Smooth muscle cell (in vitro differentiated cells): Measurements from ENCODE around the gene SND1. TPM values are rescaled to one million over a fixed set of nuclear protein-coding genes. Genes with fewer than 3 reads are reported as not detected.
A peak's percentile ranks its signal among the peaks of the same experiment; 100 is the strongest.

Source experiments
- DNase-seq: peaks from one replicate; lab custom pipeline; 2025; ENCODE audit not compliant: unreplicated experiment; lab: John Stamatoyannopoulos, UW
- H2AFZ ChIP-seq: fragments of 200-600 bp; sonication (generic); 2 replicates; pipeline ENCODE4 v1.6.0; 2016; ENCODE audit warnings: antibody characterized with exemption, low read depth, mild to moderate bottlenecking
- H3F3A ChIP-seq: fragments of 200-600 bp; sonication (generic); 2 replicates; pipeline ENCODE4 v1.6.0; 2017; ENCODE audit warnings: antibody characterized with exemption, low read depth
- H3K27ac ChIP-seq: fragments of 200-600 bp; sonication (generic); 2 replicates; pipeline ENCODE4 v1.5.1; 2016; ENCODE audit warnings: low read depth, mild to moderate bottlenecking
- H3K27me3 ChIP-seq: fragments of 200-600 bp; sonication (generic); 2 replicates; pipeline ENCODE4 v1.6.1; 2016; ENCODE audit warnings: low read depth, mild to moderate bottlenecking
- H3K36me3 ChIP-seq: fragments of 200-600 bp; sonication (generic); 2 replicates; pipeline ENCODE4 v1.5.1; 2016; ENCODE audit warnings: low read depth
- H3K4me1 ChIP-seq: fragments of 200-600 bp; sonication (generic); 2 replicates; pipeline ENCODE4 v1.5.1; 2016; ENCODE audit warnings: low read depth
- H3K4me2 ChIP-seq: fragments of 200-600 bp; sonication (generic); 2 replicates; pipeline ENCODE4 v1.6.0; 2016; ENCODE audit warnings: mild to moderate bottlenecking
- H3K4me3 ChIP-seq: fragments of 200-600 bp; sonication (generic); 2 replicates; pipeline ENCODE4 v1.5.1; 2016; ENCODE audit warnings: mild to moderate bottlenecking
- H3K79me2 ChIP-seq: fragments of 200-600 bp; sonication (generic); 2 replicates; pipeline ENCODE4 v1.6.0; 2016; ENCODE audit warnings: low read depth, mild to moderate bottlenecking
- H3K9ac ChIP-seq: fragments of 200-600 bp; sonication (generic); 2 replicates; pipeline ENCODE4 v1.6.0; 2016; ENCODE audit warnings: low read depth
- H3K9me3 ChIP-seq: fragments of 200-600 bp; sonication (generic); replicated peaks from 2 replicates; pipeline ENCODE4 v1.5.1; 2016; ENCODE audit warnings: low read depth
- H4K20me1 ChIP-seq: fragments of 200-600 bp; sonication (generic); 2 replicates; pipeline ENCODE4 v1.6.0; 2016; ENCODE audit warnings: low read depth
- CTCF ChIP-seq: fragments of 200-600 bp; sonication (generic); IDR thresholded peaks from 2 replicates; pipeline ENCODE4 v1.5.1; 2017; ENCODE audit warnings: borderline replicate concordance, mild to moderate bottlenecking, antibody characterized with exemption; ENCODE audit not compliant: insufficient read depth, poor library complexity, severe bottlenecking
- whole genome bisulfite sequencing: methylation state at CpG from one replicate; pipeline ENCODE4 v1.1.7; 2016; ENCODE audit warnings: low lambda C conversion rate; 5-methylcytosine and 5-hydroxymethylcytosine counted together
- polyA plus RNA-seq: library from polyadenylated mRNA; unstranded; fragments of >200 nt; fragmentation: Nextera tagmentation; extraction: Ambion mirVana; gene quantifications from 2 replicates; pipeline ENCODE4 v1.2.1, GENCODE V29; 2016
- total RNA-seq: library from RNA; depleted of rRNA; stranded (reverse); fragments of >200 nt; gene quantifications from 2 replicates; pipeline ENCODE4 v1.2.3, GENCODE V29; 2014

Gene SND1
- total and polyA plus RNA-seq, 2 experiments from 2014 or later: 129 to 136 TPM

GRCh38 chr7:127771707-127772106, 119.7 kb downstream of the SND1 start:
- Histone ChIP-seq H2AFZ (no peak overlapping the region), H3K4me1 (peaks cover 28% of the 10 kb centered on the region), H3K27ac (no peak overlapping the region), H3K36me3 (no peaks in the 10 kb centered on the region), H3K79me2 (peaks cover 58% of the 10 kb centered on the region), H3F3A (no peaks in the 10 kb centered on the region), H3K9ac (no peak overlapping the region), H4K20me1 (peaks cover 100% of the 10 kb centered on the region), H3K4me2 (no peak overlapping the region), H3K9me3 (no peaks in the 10 kb centered on the region), H3K27me3 (no peaks in the 10 kb centered on the region), H3K4me3 (no peak overlapping the region)
- 97% methylated on average over 5 of the region's 5 CpGs for WGBS
- DNase-seq: no peak
- no peak for TF ChIP-seq CTCF

- WGBS: 72% methylated on average over 1 of the region's 1 CpG
- no peak overlapping the region for H3K4me3 ChIP-seq
- H3F3A ChIP-seq: no peaks in the 10 kb centered on the region
- H2AFZ ChIP-seq: no peak overlapping the region
- no peaks in the 10 kb centered on the region for H3K27me3 ChIP-seq
- peak overlapping the region; percentile 26 for H3K4me2 ChIP-seq
- no peaks in the 10 kb centered on the region for H3K36me3 ChIP-seq
- H4K20me1 ChIP-seq: peaks cover 100% of the 10 kb centered on the region
- H3K79me2 ChIP-seq: peaks cover 64% of the 10 kb centered on the region
- no peak overlapping the region for H3K9ac ChIP-seq
- no peaks in the 10 kb centered on the region for H3K9me3 ChIP-seq
- no peak for DNase-seq
- peaks cover 21% of the 10 kb centered on the region for H3K4me1 ChIP-seq
- H3K27ac ChIP-seq: peak overlapping the region; percentile 72
- TF ChIP-seq CTCF: no peak
Measured at GRCh38 chr7:127776776-127777386, 124.9 kb downstream of the SND1 start.

GRCh38 chr7:127780489-127780888, 128.5 kb downstream of the SND1 start:
- no peak for TF ChIP-seq CTCF
- Histone ChIP-seq H3K4me3 (no peak overlapping the region), H3F3A (no peaks in the 10 kb centered on the region), H3K27me3 (no peaks in the 10 kb centered on the region), H3K27ac (no peak overlapping the region), H3K4me2 (no peak overlapping the region), H2AFZ (no peak overlapping the region), H3K9ac (no peak overlapping the region), H3K79me2 (peaks cover 72% of the 10 kb centered on the region), H3K9me3 (no peaks in the 10 kb centered on the region), H3K36me3 (no peaks in the 10 kb centered on the region), H4K20me1 (peaks cover 100% of the 10 kb centered on the region), H3K4me1 (peaks cover 35% of the 10 kb centered on the region)
- WGBS: 97% methylated on average over 1 of the region's 1 CpG
- DNase-seq: no peak

GRCh38 chr7:127781081-127781480, 129.1 kb downstream of the SND1 start:
- Histone ChIP-seq H2AFZ (no peak overlapping the region), H4K20me1 (peaks cover 100% of the 10 kb centered on the region), H3K27me3 (no peaks in the 10 kb centered on the region), H3K79me2 (peaks cover 71% of the 10 kb centered on the region), H3F3A (no peaks in the 10 kb centered on the region), H3K27ac (no peak overlapping the region), H3K9me3 (no peaks in the 10 kb centered on the region), H3K9ac (no peak overlapping the region), H3K4me1 (peaks cover 35% of the 10 kb centered on the region), H3K36me3 (no peaks in the 10 kb centered on the region), H3K4me2 (no peak overlapping the region), H3K4me3 (no peak overlapping the region)
- TF ChIP-seq CTCF: no peak
- no peak for DNase-seq
- 56% methylated on average over 4 of the region's 4 CpGs for WGBS
